Activated T-cell treated with anti-CD3 and anti-CD28 coated beads for 24 hours (primary cell): ENCODE results near the gene KAT6B.

Experiments used
- DNase-seq: peaks from one replicate; pipeline ENCODE4 v3.0.0-alpha.2; 2020; ENCODE audit warnings: low read depth

KAT6B gene

DNA sequence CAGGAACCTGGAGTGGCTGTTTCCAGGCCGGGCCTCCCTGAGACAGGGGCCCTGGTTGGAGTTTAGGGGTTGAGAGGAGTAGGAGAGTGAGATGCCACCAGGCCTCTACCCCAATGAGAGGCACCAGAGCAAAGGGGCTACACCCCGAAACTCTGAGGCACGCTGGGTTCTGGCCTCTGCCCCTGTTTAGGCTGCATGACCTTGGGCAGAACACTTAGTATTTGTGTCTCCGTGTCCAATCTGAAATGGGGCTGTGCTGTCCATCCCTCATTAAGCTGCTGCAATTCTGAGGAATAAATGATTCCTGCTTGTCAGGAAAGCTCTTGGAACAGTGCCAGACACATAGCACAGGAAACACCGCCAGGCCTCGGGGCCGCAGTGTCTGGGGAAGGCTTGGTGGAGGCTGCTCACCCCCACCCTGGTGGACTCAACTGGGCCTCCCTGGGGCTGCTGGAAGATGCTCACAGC, 244.6 kb downstream of the KAT6B start:
- DNase-seq: no peak

DNA sequence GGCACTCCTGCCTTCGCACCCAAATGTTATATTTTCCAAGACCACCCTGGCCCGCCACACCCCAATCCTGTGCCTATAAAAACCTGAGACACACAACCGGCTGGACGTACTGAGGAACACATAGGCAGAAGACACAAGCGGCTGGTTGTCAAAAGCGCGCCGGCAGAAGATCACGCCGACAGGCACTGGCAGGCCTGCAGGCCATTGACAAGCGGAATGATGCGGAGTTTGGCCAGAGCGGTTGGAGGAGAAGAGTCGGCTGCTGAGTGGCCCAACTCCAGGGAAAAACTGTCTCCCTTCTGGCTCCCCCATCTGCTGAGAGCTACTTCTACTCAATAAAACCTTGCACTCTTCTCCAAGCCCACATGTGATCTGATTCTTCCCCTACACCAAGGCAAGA, 245.4 kb downstream of the KAT6B start:
- no peak for DNase-seq

DNA sequence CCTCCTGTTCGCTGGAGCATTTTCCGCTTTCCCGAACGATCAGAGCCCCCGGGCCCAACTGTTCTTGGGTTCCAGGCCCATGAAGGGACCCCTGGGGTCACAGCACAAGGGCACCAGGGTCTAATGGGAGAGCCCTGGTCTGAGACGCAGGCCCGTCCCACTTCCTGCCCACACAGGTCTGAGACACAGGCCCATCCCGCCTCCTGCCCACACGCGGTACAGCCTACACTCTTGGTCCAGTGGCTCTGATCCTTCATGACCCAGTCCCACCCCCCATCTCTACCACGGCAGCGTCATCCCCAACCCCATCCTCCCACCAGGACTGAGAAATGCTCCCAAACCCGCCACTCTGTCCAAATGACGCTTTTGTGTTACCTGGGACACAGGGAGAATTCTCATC, 246.3 kb downstream of the KAT6B start:
- no peak for DNase-seq

DNA sequence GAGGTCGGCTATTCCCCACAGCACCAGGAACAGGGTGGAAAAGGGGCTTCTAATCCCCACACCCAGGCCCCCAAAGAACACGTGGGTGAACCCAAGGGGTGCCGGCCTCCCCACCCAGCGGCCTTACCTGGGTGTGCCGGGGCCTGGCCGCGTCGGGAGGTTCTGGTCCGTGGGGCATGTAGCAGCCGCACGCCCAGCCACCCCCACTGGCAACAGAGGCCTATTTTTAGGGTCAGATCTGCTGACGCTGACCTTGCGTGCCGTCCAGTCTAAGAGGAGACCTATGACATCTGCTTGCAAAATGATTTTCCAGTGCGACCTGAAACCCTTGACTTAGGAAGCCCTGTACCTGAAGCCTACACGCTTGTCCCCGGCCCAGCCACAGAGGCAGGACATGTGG, 247.0 kb downstream of the KAT6B start:
- no peak for DNase-seq

DNA sequence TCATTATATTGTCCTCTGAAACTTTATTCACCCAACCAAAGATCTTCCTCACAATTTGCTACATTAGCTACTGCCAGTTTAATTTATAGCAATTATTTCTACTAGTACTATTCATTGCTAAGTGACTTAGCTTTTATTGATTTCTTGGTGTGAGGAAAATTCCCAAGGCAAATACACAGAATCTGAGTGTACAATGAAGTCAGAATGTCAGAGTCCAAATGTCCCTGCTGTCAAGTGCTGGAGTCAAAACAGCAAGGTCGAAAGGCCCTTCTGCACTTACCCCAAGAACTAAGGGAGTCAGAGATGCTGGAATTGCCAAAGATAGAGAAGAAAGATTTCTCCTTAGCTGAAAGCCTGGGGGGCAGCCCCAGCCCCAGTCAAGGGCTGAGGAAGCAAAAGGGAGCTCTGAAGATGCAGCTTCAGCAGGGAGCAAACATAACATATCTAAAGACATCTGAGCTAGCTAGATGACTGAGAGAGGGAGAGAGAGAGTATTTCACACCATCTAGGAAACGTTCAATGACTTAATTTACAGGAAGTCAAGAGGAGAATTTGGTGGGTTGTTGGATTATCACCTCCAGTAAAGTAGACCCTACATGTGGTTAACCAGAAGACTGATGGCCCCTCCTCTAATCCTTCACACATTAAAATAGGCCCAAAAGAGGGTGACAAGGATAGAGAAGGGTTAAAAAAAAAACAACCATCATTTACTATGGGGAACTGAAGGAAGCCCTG, 248.5 kb downstream of the KAT6B start:
- no peak for DNase-seq

DNA sequence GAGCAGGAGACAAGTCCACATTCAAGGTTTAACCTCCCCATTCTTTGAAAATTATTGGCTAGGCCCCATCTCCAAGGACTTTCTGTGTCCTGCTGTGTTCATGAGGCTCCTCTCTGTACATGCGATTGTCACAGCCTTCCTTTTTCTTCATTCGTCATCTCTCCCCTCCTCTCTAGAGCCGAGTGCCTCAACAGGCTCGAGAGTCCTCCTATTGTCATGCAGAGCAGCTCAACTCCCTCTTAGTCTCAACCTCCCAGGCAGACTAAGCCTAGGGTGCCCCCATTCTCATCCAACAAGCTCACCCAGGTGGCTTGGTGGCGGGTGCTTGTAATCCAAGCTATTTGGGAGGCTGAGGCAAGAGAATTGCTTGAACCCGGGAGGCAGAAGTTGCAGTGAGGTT, 249.9 kb downstream of the KAT6B start:
- no peak for DNase-seq

DNA sequence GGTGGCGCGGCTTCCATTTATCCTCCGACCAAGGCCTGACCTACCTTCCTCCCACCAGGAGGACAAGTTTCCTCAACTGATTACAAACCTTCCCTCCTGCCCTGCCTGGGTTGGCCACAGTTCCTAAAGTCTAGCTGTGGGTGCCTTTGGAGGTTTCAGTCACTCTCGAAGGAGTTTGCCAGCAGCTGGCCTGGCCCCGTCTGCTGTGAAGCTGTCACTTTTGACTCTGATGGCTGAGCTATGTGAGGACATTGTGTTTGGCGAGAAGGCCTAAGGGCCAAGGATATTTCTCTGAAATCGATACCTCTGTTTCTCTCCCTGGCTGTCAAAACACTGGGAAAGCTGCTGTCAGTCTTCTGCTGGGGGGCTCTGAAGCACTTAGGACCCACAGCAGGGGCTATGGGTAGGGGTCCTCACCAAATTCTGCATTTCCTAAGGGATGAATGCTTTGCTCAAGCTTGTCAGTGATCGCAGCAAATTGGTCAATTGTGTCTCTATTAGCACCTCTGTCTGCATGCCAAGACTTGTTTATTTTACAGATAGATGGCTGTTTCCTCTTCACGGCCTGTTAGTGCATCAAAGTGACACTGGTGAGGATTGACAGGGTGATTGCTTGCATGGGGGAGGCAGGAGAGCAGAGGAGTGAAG, 253.2 kb downstream of the KAT6B start:
- DNase-seq: no peak

DNA sequence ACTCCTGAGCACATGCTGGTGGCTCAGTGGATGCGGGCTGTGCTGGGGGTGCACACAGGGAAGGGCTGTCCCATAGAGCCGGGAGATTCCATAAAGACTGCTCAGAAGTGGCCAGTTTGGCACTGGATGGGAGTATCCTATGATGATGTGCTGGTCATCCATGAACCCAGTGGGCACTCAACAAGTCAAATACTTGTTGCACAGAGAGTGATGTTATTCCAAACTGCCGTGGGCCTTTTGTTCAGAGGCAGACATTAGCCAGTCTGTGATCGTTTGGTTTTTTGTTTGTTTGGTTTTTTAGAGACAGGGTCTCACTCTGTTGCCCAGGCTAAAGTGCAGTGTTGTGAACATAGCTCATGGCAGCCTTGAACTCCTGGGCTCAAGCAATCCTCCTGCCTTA, 254.2 kb downstream of the KAT6B start:
- no peak for DNase-seq

DNA sequence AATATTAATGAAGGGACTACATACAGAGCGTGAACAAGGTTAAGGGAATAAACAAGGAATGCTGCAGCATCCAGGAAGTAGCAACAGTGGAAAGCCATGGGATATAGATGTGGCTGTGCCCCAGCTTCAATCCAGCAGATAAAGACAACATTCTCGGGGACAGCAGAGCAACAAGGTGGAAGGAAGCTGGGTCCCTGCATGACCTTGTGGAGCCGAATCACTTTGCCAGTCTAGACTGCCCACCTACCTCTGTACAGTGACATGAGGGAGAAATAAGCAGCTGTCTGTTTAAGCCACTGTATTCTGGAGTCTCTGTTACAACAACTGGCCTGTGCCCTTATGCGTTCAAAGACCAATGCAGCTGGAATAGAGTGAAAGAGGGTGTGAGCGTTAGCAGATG, 255.0 kb downstream of the KAT6B start:
- DNase-seq: no peak
